Measurements from ENCODE around the gene NBAS. TPM values are rescaled to one million over a fixed set of nuclear protein-coding genes. Genes with fewer than 3 reads are reported as not detected.

Gene NBAS
- total RNA-seq, 1 donor from 2014 or later = 19.5 TPM

- ATAC-seq = peak; percentile 96
These were observed 30.7 kb upstream of the NBAS start, which contains the start of gene DDX1 for GRCh38 chr2:15591692-15592463. Gene DDX1 (plus strand): TSS chr2:15591868. CDS start chr2:15591934, 66 bp downstream.

DNA sequence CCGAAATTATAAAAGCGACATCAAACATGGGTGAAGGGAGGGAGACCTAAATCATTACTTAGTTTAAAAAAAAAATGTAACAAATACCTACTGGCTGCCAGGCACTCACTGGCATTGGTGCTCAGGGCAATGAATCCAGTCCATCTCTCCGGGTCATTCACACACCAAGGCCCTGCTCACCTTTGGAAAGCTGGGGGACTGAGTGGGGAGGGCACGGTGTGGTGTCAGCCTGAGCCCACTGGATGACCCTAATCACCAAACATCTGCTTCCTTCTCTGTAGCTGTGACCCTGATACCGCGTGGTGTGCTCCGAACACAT lies 30.2 kb upstream of the NBAS start:
- no peak for DNase-seq (ENCODE audit: low spot score)
- ATAC-seq = peak; percentile 43

More at GRCh38 chr2:15591692-15592463, 30.7 kb upstream of the NBAS start, which contains the start of gene DDX1:
- DNase-seq (ENCODE audit: low spot score) = peak; percentile 89

DNA sequence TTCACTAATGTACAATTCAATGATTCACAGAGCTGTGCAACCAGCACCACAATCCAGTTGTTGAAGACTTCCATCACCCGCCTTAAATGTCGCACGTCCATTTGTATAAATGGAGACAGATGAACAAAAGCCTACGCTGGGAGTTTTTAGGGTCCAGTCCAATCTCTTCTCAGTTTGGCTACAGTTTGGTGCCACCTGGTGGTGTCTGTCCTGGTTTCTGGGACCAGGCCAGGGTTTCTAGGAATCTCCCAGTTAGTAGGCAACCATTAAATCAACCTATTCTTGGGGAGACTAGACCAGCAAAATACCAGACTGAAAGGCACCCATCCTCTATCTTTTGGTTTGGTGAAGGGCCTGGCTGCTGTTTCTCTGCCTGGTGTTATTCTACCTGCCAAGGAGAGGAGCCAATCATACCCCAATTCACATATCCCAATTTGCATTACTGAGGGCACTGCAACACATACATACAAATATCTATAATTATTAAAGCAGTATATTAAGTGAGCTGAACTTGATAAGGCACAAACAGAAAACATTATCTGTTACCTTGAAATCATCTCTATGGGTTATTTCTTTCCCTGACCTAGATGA lies 27.3 kb upstream of the NBAS start:
- DNase-seq (ENCODE audit: low spot score) = peak; percentile 62
- ATAC-seq = peak; percentile 38

GRCh38 chr2:15584767-15585469 lies 23.8 kb upstream of the NBAS start:
- DNase-seq (ENCODE audit: low spot score) = no peak

DNA sequence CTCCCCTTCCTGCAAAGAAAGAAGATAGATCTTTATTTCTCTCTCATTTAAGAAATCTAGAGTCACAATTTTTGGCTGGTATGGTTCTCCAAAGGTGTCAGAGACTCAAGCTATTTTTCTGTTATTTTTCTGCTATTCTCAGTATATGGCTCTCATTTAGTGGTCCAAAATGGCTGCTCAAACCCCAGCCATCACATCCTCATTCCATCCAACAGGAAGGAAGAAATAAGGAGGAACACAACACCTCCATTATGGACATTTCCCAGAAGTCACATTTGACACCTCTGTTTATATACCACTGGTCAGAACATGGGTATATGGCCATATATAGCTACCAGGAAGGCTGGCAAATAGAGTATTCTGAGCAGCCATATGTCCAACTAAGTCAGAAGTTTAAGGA lies 23.2 kb upstream of the NBAS start:
- no peak for DNase-seq (ENCODE audit: low spot score)
- ATAC-seq = no peak

More at GRCh38 chr2:15584767-15585469, 23.8 kb upstream of the NBAS start:
- ATAC-seq = no peak

DNA sequence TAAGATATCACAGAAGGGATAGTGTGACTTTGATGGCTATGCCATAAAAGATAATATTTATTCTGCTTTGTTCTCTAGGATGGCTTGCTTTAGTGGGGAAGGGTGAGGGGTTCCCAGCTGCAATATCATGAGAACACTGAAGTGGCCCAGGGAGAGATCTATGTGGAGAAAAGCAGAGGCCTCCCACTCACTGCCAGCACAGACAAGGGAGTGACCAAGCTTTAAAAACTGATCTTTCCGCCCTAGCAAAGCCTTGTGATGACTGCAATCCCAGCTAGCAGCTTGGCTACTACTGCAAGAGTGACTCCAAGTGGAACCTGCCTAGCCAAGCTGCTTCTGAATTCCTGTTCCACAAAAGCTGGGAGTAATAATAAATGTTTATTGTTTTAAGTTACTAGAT lies 22.7 kb upstream of the NBAS start:
- DNase-seq (ENCODE audit: low spot score) (no peak), ATAC-seq (no peak)

DNA sequence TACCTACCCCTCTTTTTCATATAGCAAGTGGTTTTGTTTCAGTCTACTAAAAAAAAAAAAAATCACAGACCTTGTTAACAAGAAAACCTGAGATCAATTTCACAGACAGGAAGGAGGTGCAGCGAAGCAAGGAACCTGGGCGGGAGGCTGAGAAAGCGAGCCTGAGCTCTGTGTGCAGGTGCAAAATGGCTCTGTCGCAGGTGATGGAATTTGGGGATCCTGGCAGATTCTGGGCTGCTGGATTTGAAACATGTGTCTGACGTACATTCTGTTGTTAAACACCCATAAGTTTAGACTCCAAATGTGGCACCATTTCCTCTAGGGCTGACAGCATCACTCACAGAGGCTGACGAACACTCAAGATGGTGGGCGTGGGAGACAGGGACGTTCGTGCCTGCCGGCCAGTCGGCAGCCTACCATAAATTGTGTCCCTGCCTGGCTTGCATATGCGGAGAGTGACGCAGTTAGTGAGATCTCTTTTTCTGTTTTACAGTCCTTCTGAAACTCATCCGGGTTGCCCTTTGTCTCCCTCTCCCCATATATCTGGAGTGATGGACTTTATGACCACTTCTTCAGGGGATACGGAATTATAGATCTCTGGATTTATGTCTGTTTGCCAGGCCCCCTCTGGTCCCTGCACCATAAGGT lies 21.7 kb upstream of the NBAS start:
- no peak for ATAC-seq
- no peak for DNase-seq (ENCODE audit: low spot score)

DNA sequence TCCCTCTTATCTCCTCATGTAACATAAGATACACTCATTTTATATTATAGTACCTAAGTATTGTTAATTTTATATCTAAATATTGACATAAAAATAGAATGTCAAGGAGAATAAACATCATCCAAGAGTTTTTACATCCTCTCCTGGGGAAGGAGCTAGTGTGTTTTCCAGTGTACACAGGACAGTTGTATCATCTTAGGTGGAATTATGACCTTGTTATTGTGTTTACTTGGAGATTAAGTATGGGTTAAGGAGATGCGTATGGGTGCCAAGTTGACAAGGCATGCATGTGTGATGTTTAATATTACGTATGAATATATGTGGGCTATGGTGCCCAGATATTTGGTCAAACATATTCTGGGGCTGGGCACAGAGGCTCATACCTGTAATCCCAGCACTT lies 19.3 kb upstream of the NBAS start:
- DNase-seq (ENCODE audit: low spot score) = no peak
- no peak for ATAC-seq

DNA sequence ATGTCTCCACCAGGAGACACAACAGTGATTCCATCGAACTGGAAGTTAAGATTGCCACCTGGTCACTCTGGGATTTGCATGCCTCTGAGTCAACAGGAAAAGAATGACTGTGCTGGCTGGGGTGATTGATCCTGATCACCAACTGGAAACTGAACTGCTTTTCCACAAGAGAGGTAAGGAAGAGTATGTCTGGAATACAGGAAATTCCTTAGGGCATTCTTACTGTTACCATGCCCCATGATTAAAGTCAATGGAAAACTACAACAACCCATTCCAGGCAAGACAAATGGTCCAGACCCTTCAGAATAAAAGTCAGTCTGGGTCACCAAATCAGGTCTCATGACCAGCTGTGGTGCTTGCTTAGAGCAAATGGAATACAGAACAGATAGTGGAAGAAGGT lies 18.5 kb upstream of the NBAS start:
- ATAC-seq (no peak), DNase-seq (ENCODE audit: low spot score) (no peak)

- peak; percentile 99 for ATAC-seq
- peak; percentile 78 for DNase-seq (ENCODE audit: low spot score)
These were observed 16.1 kb upstream of the NBAS start for GRCh38 chr2:15577071-15577735.

DNA sequence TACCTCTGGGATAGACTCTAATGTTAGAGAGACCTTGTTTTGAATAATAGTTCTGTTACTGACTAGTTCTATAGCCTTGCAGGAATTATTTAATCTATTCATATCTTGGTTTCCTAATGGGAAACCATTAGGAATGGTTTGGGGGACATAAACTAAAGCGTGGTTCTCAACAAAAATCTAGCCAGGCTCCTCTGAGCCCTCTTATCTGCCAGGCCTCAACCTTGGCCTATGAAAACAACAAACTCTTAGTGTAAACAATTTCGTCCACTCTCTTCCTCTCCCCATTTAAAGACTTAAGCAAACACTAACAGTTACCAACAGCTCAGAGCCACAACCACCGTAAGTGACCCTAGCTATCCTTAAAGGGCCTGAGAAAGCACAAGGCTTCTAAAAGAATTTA lies 10.6 kb upstream of the NBAS start:
- DNase-seq (ENCODE audit: low spot score) (no peak), ATAC-seq (no peak)

DNA sequence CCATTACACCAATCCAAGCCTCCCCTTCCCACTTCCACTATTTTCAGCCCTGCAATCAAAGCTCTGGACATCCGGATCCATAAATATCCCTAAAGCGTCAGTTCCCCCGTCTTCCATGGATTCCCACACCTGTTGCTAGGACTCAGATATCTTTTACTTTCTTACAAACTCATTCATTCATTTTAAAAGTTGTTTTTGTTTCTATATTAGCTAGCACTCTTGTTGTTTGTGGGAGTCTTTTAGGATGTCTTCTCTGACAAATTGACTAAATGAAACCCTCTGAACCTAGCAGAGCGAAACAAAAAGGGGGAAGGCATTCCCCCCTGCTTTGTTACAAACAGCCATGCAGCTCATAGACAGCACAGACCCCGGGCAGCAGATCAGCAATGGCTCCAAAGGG lies 9.0 kb upstream of the NBAS start:
- no peak for DNase-seq (ENCODE audit: low spot score)
- ATAC-seq = no peak

DNA sequence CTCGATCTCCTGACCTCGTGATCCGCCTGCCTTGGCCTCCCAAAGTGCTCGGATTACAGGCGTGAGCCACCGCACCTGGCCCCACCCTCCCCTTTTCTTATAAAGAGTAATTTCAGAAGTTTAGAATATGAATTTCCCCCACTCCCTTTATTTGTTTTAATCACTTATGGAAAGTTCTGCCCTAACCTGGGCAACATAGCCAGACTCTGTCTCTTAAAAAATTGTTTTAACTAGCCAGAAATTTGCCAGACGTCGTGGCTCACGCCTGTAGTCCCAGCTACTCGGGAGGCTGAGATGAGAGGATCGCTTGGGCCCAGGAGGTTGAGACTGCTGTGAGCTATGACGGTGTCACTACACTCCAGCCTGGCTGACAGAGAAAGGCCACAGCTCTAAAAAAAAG lies 7.7 kb upstream of the NBAS start:
- DNase-seq (ENCODE audit: low spot score) (no peak), ATAC-seq (no peak)

DNA sequence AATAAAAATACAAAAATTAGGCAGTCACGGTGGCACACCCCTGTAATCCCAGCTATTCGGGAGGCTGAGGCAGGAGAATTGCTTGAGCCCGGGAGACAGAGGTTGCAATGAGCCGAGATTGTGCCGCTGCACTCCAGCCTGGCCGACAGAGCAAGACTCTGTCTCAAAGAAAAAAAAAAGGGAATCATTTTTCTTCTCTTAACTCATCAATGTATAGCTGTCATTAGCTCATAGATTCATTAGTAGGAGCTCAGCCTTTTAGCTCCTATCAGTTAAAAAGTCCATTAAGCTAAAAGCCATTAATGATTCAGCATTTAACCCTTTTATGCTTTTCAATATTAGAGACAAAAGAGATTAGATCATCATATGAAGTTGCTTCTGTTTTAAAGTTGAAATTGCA lies 5.8 kb upstream of the NBAS start:
- ATAC-seq = no peak
- no peak for DNase-seq (ENCODE audit: low spot score)

DNA sequence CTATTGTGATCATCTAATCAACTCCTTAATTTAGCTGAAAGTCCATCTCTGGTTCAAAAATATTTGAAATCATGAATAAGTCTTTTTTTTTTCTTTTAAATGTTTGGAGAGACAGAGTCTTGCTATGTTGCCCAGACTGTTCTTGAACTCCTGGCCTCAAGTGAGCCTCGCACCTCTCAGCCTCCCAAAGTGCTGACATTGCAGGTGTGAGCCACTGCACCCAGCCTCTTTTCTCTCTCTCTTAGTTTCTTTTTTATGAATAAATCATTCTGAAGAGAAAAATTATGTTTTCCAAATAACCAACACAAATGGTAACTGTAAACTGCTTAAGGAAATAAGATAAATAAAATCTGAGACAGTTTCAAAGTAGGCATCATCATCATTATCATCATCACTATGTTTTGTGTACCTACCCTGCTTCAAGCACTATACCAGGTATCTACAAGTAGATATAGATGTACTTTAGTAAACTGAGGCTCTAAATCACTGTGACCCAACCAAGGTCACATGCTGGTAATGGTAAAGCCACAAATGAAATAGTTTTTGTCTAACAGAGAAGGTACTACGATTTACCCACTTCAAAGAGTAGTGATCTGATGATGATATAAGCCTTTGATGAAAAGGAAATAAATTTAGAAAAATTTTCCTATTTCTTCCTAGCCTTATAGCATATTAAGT lies 5.0 kb upstream of the NBAS start:
- ATAC-seq (no peak), DNase-seq (ENCODE audit: low spot score) (no peak)

GRCh38 chr2:15565392-15565791 lies 4.3 kb upstream of the NBAS start:
- DNase-seq (ENCODE audit: low spot score) (no peak), ATAC-seq (no peak)

DNA sequence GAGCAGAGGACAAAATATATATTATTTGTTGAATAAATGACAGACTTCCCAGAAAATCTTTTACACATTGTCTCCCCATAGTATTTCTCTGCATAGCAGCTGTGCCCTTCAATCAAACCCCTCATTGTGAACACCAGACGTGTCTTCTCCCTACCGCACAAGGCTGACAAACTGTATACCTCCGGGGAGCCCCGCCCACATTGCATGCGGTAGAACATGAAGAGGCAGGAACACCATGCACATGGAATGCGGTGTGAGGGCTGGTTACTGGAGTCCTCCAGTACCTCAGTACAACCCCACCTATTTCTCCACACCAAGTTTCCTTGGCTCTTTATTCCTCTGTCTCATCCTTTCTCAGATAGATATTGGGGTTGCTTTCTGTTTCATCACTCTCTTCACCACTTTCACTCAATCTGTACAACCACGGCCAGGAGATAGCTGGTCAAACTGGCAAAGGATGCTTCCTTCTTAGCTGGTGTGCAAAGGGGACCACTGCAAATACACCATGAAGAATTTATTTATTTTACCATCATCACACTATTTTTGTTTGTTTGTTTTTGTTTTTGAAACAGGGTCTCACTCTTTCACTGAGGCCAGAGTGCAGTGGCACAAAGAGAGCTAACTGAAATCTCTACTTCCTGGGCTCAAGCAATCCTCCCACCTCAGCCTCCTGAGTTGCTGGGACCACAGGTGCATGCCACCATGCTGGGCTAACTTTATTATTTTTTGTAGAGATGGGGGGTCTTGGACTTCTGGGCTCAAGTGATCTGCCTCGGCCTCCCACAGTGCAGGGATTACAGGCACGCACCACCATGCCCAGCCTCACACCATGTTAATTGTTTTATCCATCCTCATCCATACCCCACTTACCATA lies 2.3 kb upstream of the NBAS start:
- ATAC-seq (no peak), DNase-seq (ENCODE audit: low spot score) (no peak)

GRCh38 chr2:15562354-15563031 lies 1.4 kb upstream of the NBAS start:
- DNase-seq (ENCODE audit: low spot score) (no peak), ATAC-seq (no peak)

All from left lobe of liver (tissue), 2 donors.